ENCODE results near the gene CNTRL.

DNA sequence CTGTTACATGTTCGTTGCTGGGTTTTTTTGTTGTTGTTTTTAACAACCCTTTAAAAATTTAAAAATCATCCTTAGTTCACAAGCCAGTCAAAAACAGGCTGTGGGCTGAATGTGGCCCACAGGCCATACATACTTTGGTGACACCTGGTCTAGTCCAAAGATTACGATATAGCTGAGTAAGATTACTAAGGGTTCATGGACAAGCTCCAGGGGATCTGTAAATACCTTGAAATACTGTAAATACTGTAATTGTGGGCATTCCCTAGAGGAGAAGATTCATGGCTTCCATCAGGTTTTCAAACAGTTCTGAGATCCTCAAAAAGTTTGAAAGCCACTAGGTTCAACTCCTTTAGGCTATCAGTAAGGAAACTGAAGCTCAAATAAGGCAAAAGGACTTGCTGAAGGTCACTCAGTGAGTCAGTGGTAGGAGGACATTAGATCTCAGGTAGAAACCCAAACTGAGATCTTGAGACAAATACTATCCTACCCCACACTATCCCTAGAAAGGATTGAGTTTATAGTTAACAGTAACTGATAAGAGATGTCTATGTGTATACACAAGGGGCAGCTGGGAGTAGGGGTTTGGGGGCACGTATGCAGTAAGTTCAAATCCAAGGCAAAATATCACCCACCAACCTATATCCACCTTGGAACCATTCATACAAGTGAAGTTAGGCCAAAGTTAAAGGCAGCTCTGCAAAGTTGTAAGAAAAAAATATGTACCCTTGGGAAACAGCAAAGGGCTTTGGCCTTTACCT, 109.1 kb downstream of the CNTRL start:
- TF ChIP-seq SUZ12 (IDR thresholded peaks at IDR 0.05; ENCODE audit: extremely low read depth, insufficient read depth, insufficient read length): no peak
- no peak for TF ChIP-seq YY1 (IDR thresholded peaks at IDR 0.05; ENCODE audit: insufficient read depth, insufficient read length)
- no peak for TF ChIP-seq ZNF274 (IDR thresholded peaks at IDR 0.05; ENCODE audit: low read depth, low read length)
